Spleen (tissue), 11 donors: Measurements from ENCODE around the gene ERMP1. TPM values are rescaled to one million over a fixed set of nuclear protein-coding genes. Genes with fewer than 3 reads are reported as not detected.
A peak's percentile ranks its signal among the peaks of the same experiment; 100 is the strongest.

Experiments
- DNase-seq: peaks from one replicate; pipeline ENCODE4 v3.0.0-alpha.2; 2020
- H3K27ac ChIP-seq, 8 donors: fragments of 200-600 bp; sonication (generic) in 7 of 8; 1 replicate in 4 of 8; 2 replicates in 4 of 8; pipeline versions ENCODE4 v1.5.0 to v1.8.0; 2016 to 2021; ENCODE audit warnings: inconsistent platforms in 4 of 8, mild to moderate bottlenecking in 4 of 8, moderate library complexity in 1 of 8
- H3K27me3 ChIP-seq, 7 donors: fragments of 200-600 bp; sonication (generic) in 6 of 7; replicated peaks in 1 of 7; 1 replicate in 4 of 7; 2 replicates in 3 of 7; pipeline versions ENCODE4 v1.5.0 to v1.8.0; 2016 to 2021; ENCODE audit warnings: inconsistent platforms in 3 of 7, mild to moderate bottlenecking in 1 of 7
- H3K36me3 ChIP-seq, 6 donors: fragments of 200-600 bp; sonication (generic) in 5 of 6; 1 replicate in 4 of 6; 2 replicates in 2 of 6; pipeline versions ENCODE4 v1.5.0 to v1.8.0; 2016 to 2021; ENCODE audit warnings: inconsistent platforms in 2 of 6
- H3K4me1 ChIP-seq, 6 donors: fragments of 200-600 bp; sonication (generic) in 5 of 6; 1 replicate in 3 of 6; 2 replicates in 3 of 6; pipeline versions ENCODE4 v1.5.0 to v1.8.0; 2016 to 2021; ENCODE audit warnings: inconsistent platforms in 3 of 6
- H3K4me3 ChIP-seq, 8 donors: fragments of 200-600 bp; sonication (generic) in 7 of 8; 1 replicate in 4 of 8; 2 replicates in 4 of 8; pipeline versions ENCODE4 v1.5.0 to v1.8.0; 2016 to 2021; ENCODE audit warnings: inconsistent platforms in 4 of 8, mild to moderate bottlenecking in 4 of 8, moderate library complexity in 2 of 8
- H3K9me3 ChIP-seq, 8 donors: fragments of 200-600 bp; sonication (generic) in 7 of 8; 1 replicate in 4 of 8; 2 replicates in 4 of 8; pipeline versions ENCODE4 v1.5.0 to v1.8.0; 2016 to 2021; ENCODE audit warnings: inconsistent platforms in 4 of 8
- CTCF ChIP-seq, 11 experiments: fragments of 200-600 bp in 7 of 11; fragments of 450-650 bp in 4 of 11; sonication (generic) in 4 of 11; IDR thresholded peaks in 8 of 11; conservative IDR thresholded peaks in 3 of 11; 1 replicate in 7 of 11; 2 replicates in 4 of 11; pipeline versions ENCODE4 v1.4.0 to v1.8.0; 2016 to 2021; ENCODE audit warnings: antibody characterized with exemption in 11 of 11, inconsistent platforms in 4 of 11, mild to moderate bottlenecking in 1 of 11
- POLR2A ChIP-seq, 3 donors: fragments of 450-650 bp; IDR thresholded peaks; one replicate each; pipeline ENCODE4 v1.5.1; 2017; ENCODE audit warnings: antibody characterized with exemption in 3 of 3, mild to moderate bottlenecking in 1 of 3
- POLR2AphosphoS5 ChIP-seq, 3 donors: sonication (generic); formaldehyde crosslinking; IDR thresholded peaks; one replicate each; pipeline ENCODE4 v1.5.1; 2017; ENCODE audit warnings: antibody characterized with exemption in 3 of 3
- WGBS, 5 donors: extraction: QIAGEN DNeasy Blood & Tissue Kit in 3 of 5; methylation state at CpG; one replicate each; pipeline versions ENCODE4 v1.1.5 to v1.1.7; 2013 to 2018; 5-methylcytosine and 5-hydroxymethylcytosine counted together
- intact Hi-C: fragments of 100-400 bp; cut with DNase I; formaldehyde crosslinking; loops from one replicate; pipeline ENCODE4 v1.15.0; 2023; ENCODE audit warnings: low total_unique reads
- polyA plus RNA-seq, 3 donors: library from polyadenylated mRNA; stranded (reverse); fragments of 200-250 nt; gene quantifications; one replicate each; pipeline ENCODE4 v1.2.1, GENCODE V29; 2013
- total RNA-seq, 7 donors: library from RNA; depleted of rRNA in 3 of 7; stranded (reverse); fragments of >200 nt in 3 of 7; fragmentation: NEBNext Ultra II Directional in 4 of 7; extraction: Animal tissue kit (Norgen Biotek cat#: 25700) in 4 of 7; gene quantifications; one replicate each; pipeline versions ENCODE4 v1.1.0 to v1.2.1, GENCODE V29; 2016 to 2021
- donor health status: healthy with polysubstance abuse.
- donor health status: DM: no; HTN: no; CAD: no; lungs with moderate emphysema.
- donor health status: DM: no; HTN: no; CAD: no.
- donor health status: Bipolar disorder and iron deficiency.
- donor health status: healthy.
- donor health status: DM: no; HTN: no; CAD: no.
- donor health status: DM: yes; HTN: yes; CAD: no.

Gene ERMP1
- total and polyA plus RNA-seq, 10 donors: 1.9 to 15.5 (median 12.8) TPM

GRCh38 chr9:5841771-5842573 is 9.1 kb upstream of the ERMP1 start:
- no peak for DNase-seq
- H3K27ac ChIP-seq: peak overlapping the region in 1 of 8 donors; percentile 61
- H3K36me3 ChIP-seq: no peaks in the 10 kb centered on the region
- 46 to 64% (median 53%) methylated on average over 12 of the region's 12 CpGs for WGBS, 5 donors
- TF ChIP-seq POLR2A (IDR thresholded peaks at IDR 0.05) (no peak), POLR2AphosphoS5 (IDR thresholded peaks at IDR 0.05) (peak in 1 of 3 donors; percentile 30)
- H3K4me3 ChIP-seq: peak overlapping the region in 1 of 8 donors; percentile 45
- intact Hi-C loops: no loop called here
- H3K9me3 ChIP-seq: no peaks in the 10 kb centered on the region
- H3K4me1 ChIP-seq: peaks cover 3 to 55% (median 25%) of the 10 kb centered on the region in 6 donors
- H3K27me3 ChIP-seq: no peaks in the 10 kb centered on the region

- H3K4me3 ChIP-seq: no peak overlapping the region
- H3K27ac ChIP-seq: no peak overlapping the region
- no peak for DNase-seq
- 60 to 85% (median 78%) methylated on average over 3 of the region's 3 CpGs for WGBS, 5 donors
- H3K27me3 ChIP-seq: no peaks in the 10 kb centered on the region
- no peaks in the 10 kb centered on the region for H3K36me3 ChIP-seq
- no peak for TF ChIP-seq CTCF (IDR thresholded peaks at IDR 0.05 in 8 of 11, conservative IDR thresholded peaks at IDR 0.05 in 3 of 11)
- no peak for TF ChIP-seq POLR2AphosphoS5 (IDR thresholded peaks at IDR 0.05)
- no peak for TF ChIP-seq POLR2A (IDR thresholded peaks at IDR 0.05)
- no peaks in the 10 kb centered on the region for H3K9me3 ChIP-seq
- H3K4me1 ChIP-seq: peaks cover 3 to 53% (median 25%) of the 10 kb centered on the region in 6 donors
- intact Hi-C loops: no loop called here
These were observed 7.9 kb upstream of the ERMP1 start for GRCh38 chr9:5840788-5841187.

- H3K27ac ChIP-seq: no peak overlapping the region
- H3K27me3 ChIP-seq: no peaks in the 10 kb centered on the region
- WGBS, 5 donors: 78 to 82% (median 80%) methylated on average over 4 of the region's 4 CpGs
- no peak overlapping the region for H3K4me3 ChIP-seq
- intact Hi-C loops: no loop called here
- H3K9me3 ChIP-seq: no peaks in the 10 kb centered on the region
- no peaks in the 10 kb centered on the region for H3K36me3 ChIP-seq
- H3K4me1 ChIP-seq: peaks cover 3 to 41% (median 21%) of the 10 kb centered on the region in 6 donors
- DNase-seq: no peak
- no peak for TF ChIP-seq CTCF (IDR thresholded peaks at IDR 0.05 in 8 of 11, conservative IDR thresholded peaks at IDR 0.05 in 3 of 11)
- no peak for TF ChIP-seq POLR2AphosphoS5 (IDR thresholded peaks at IDR 0.05)
- TF ChIP-seq POLR2A (IDR thresholded peaks at IDR 0.05): no peak
These were observed 6.6 kb upstream of the ERMP1 start for GRCh38 chr9:5839572-5839902.

- no peak for DNase-seq
- Histone ChIP-seq H3K27ac (no peak overlapping the region), H3K9me3 (no peaks in the 10 kb centered on the region), H3K36me3 (no peaks in the 10 kb centered on the region), H3K27me3 (no peaks in the 10 kb centered on the region), H3K4me3 (no peak overlapping the region), H3K4me1 (peaks cover 4 to 38% (median 17%) of the 10 kb centered on the region in 6 donors)
- 33 to 58% (median 54%) methylated on average over 2 of the region's 2 CpGs for WGBS, 5 donors
- TF ChIP-seq CTCF (IDR thresholded peaks at IDR 0.05 in 8 of 11, conservative IDR thresholded peaks at IDR 0.05 in 3 of 11) (no peak), POLR2A (IDR thresholded peaks at IDR 0.05) (no peak), POLR2AphosphoS5 (IDR thresholded peaks at IDR 0.05) (no peak)
- intact Hi-C loops: no loop called here
These were observed 6.1 kb upstream of the ERMP1 start for GRCh38 chr9:5838884-5839571.
